CD14-positive monocyte (primary cell): Measurements from ENCODE around the gene WWC2. TPM values are rescaled to one million over a fixed set of nuclear protein-coding genes. Genes with fewer than 3 reads are reported as not detected.

Source experiments
- DNase-seq, 3 donors: peaks; one replicate each; pipeline ENCODE4 v3.0.0-alpha.2; 2011 to 2022
- H2AFZ ChIP-seq: 2 replicates; pipeline ENCODE4 v1.6.0; 2012; ENCODE audit warnings: mild to moderate bottlenecking, low read depth, low read length, inconsistent platforms; ENCODE audit not compliant: insufficient read depth, poor library complexity, severe bottlenecking
- H3K27ac ChIP-seq, 2 donors: 1 replicate in 1 of 2; 2 replicates in 1 of 2; pipeline ENCODE4 v1.5.1; 2012 to 2013; ENCODE audit warnings: low read length in 2 of 2, control low read depth in 1 of 2, inconsistent platforms in 1 of 2, low read depth in 1 of 2, mild to moderate bottlenecking in 1 of 2
- H3K27me3 ChIP-seq, 2 donors: one replicate each; pipeline versions ENCODE4 v1.6.0 to v1.6.1; 2011 to 2013; ENCODE audit warnings: low read length in 2 of 2; ENCODE audit not compliant: control insufficient read depth in 2 of 2, insufficient read depth in 2 of 2
- H3K36me3 ChIP-seq, 2 donors: replicated peaks in 1 of 2; 1 replicate in 1 of 2; 2 replicates in 1 of 2; pipeline versions ENCODE4 v1.5.1 to v1.6.1; 2012 to 2013; ENCODE audit warnings: low read length in 2 of 2, control low read depth in 1 of 2, inconsistent platforms in 1 of 2, mild to moderate bottlenecking in 1 of 2; ENCODE audit not compliant: insufficient read depth in 2 of 2, control insufficient read depth in 1 of 2
- H3K4me1 ChIP-seq, 2 donors: 1 replicate in 1 of 2; 2 replicates in 1 of 2; pipeline versions ENCODE4 v1.5.1 to v1.6.1; 2012 to 2013; ENCODE audit warnings: low read length in 2 of 2, control low read depth in 1 of 2, inconsistent platforms in 1 of 2, mild to moderate bottlenecking in 1 of 2, moderate library complexity in 1 of 2; ENCODE audit not compliant: insufficient read depth in 2 of 2, control insufficient read depth in 1 of 2
- H3K4me2 ChIP-seq: replicated peaks from 2 replicates; pipeline ENCODE3; 2012; ENCODE audit warnings: low read length, moderate library complexity, mild to moderate bottlenecking; ENCODE audit not compliant: poor library complexity, severe bottlenecking; ENCODE audit errors: extremely low read depth
- H3K4me3 ChIP-seq, 3 experiments: fragments of 200-600 bp in 1 of 3; sonication (generic) in 1 of 3; replicated peaks in 1 of 3; 1 replicate in 2 of 3; 2 replicates in 1 of 3; pipeline ENCODE4 v1.5.1; 2011 to 2013; ENCODE audit warnings: low read length in 3 of 3, mild to moderate bottlenecking in 3 of 3, control low read depth in 2 of 3, low read depth in 2 of 3, inconsistent platforms in 1 of 3, moderate library complexity in 1 of 3
- H3K79me2 ChIP-seq: 2 replicates; pipeline ENCODE4 v1.6.0; 2012; ENCODE audit warnings: mild to moderate bottlenecking, control low read depth, inconsistent platforms, low read length, moderate library complexity; ENCODE audit not compliant: insufficient read depth
- H3K9ac ChIP-seq: 2 replicates; pipeline ENCODE4 v1.6.0; 2017; ENCODE audit warnings: low read length, mild to moderate bottlenecking; ENCODE audit not compliant: insufficient read depth, poor library complexity, severe bottlenecking
- H3K9me3 ChIP-seq, 2 donors: replicated peaks in 1 of 2; 1 replicate in 1 of 2; 2 replicates in 1 of 2; pipeline versions ENCODE4 v1.5.1 to v1.6.1; 2012 to 2013; ENCODE audit warnings: low read length in 2 of 2, control low read depth in 1 of 2; ENCODE audit not compliant: control insufficient read depth in 1 of 2, insufficient read depth in 1 of 2
- H4K20me1 ChIP-seq: 2 replicates; pipeline ENCODE4 v1.6.0; 2012; ENCODE audit warnings: mild to moderate bottlenecking, low read length, control low read depth, moderate library complexity; ENCODE audit not compliant: insufficient read depth
- H3K27ac Mint-ChIP-seq, 7 donors: one replicate each; pipeline ENCODE4 v1.8.0; 2020; ENCODE audit warnings: mild to moderate bottlenecking in 7 of 7, mixed read lengths in 7 of 7, moderate library complexity in 6 of 7, inconsistent platforms in 2 of 7
- H3K27me3 Mint-ChIP-seq, 3 donors: one replicate each; pipeline ENCODE4 v1.8.0; 2021 to 2022; ENCODE audit warnings: low read depth in 3 of 3, mild to moderate bottlenecking in 3 of 3, mixed read lengths in 3 of 3, moderate library complexity in 3 of 3, inconsistent platforms in 1 of 3
- H3K36me3 Mint-ChIP-seq, 2 donors: one replicate each; pipeline ENCODE4 v1.8.0; 2020; ENCODE audit warnings: mixed read lengths in 2 of 2, inconsistent platforms in 1 of 2, mild to moderate bottlenecking in 1 of 2
- H3K4me1 Mint-ChIP-seq: one replicate; pipeline ENCODE4 v1.8.0; 2020; ENCODE audit warnings: mild to moderate bottlenecking, mixed read lengths
- H3K4me3 Mint-ChIP-seq, 2 donors: one replicate each; pipeline ENCODE4 v1.8.0; 2020; ENCODE audit warnings: mild to moderate bottlenecking in 2 of 2, mixed read lengths in 2 of 2, moderate library complexity in 1 of 2
- H3K9me3 Mint-ChIP-seq, 7 donors: one replicate each; pipeline ENCODE4 v1.8.0; 2020 to 2022; ENCODE audit warnings: mixed read lengths in 7 of 7, mild to moderate bottlenecking in 6 of 7, moderate library complexity in 6 of 7, inconsistent platforms in 2 of 7
- CTCF ChIP-seq: fragments of 200-600 bp; IDR thresholded peaks from one replicate; pipeline ENCODE4 v1.8.0; 2022; ENCODE audit warnings: antibody characterized with exemption, mild to moderate bottlenecking
- WGBS: methylation state at CpG from one replicate; pipeline ENCODE4 v1.1.5; 2013; ENCODE audit warnings: missing lambda C conversion rate; ENCODE audit not compliant: insufficient coverage; 5-methylcytosine and 5-hydroxymethylcytosine counted together
- intact Hi-C, 2 donors: fragments of 100-400 bp; cut with micrococcal nuclease; formaldehyde crosslinking; loops; one replicate each; pipeline versions ENCODE4 v1.15.0 to v1.15.1; 2023
- polyA plus RNA-seq, 3 donors: library from polyadenylated mRNA; depleted of rRNA in 1 of 3; unstranded in 2 of 3; stranded (reverse) in 1 of 3; fragments of 300-500 nt in 2 of 3; fragments of >200 nt in 1 of 3; fragmentation: Illumina TruSeq in 2 of 3; gene quantifications; 1 replicate in 2 of 3; 2 replicates in 1 of 3; pipeline ENCODE4 v1.2.3, GENCODE V29; 2012 to 2021

The WWC2 gene
- polyA plus RNA-seq, 3 donors, result 1.9 to 3.8 (median 2.9) TPM

GRCh38 chr4:183139058-183139750 lies 40.1 kb downstream of the WWC2 start:
- Histone ChIP-seq H3K36me3 (no peaks in the 10 kb centered on the region), H2AFZ (no peak overlapping the region), H3K9me3 (no peaks in the 10 kb centered on the region), H3K4me3 (no peak overlapping the region), H3K79me2 (no peaks in the 10 kb centered on the region), H3K27ac (no peak overlapping the region), H3K9ac (no peak overlapping the region), H4K20me1 (no peaks in the 10 kb centered on the region), H3K4me2 (no peak overlapping the region), H3K27me3 (no peaks in the 10 kb centered on the region), H3K4me1 (no peaks in the 10 kb centered on the region)
- Mint-ChIP-seq H3K4me1 (peaks cover 7% of the 10 kb centered on the region), H3K9me3 (peaks cover 0 to 4% (median 0%) of the 10 kb centered on the region in 7 donors), H3K4me3 (no peak overlapping the region), H3K36me3 (no peaks in the 10 kb centered on the region), H3K27ac (no peak overlapping the region), H3K27me3 (peaks cover 0 to 1% (median 0%) of the 10 kb centered on the region in 3 donors)
- intact Hi-C loops, result no loop called here
- no peak for DNase-seq
- 100% methylated on average over 2 of the region's 4 CpGs for WGBS
- TF ChIP-seq CTCF, result no peak

- H3K27me3 ChIP-seq, result no peaks in the 10 kb centered on the region
- no peak overlapping the region for H3K27ac ChIP-seq
- no peak overlapping the region for H3K4me3 ChIP-seq
- 97% methylated on average over 6 of the region's 9 CpGs for WGBS
- Mint-ChIP-seq H3K27me3 (peaks cover 0 to 1% (median 0%) of the 10 kb centered on the region in 3 donors), H3K4me1 (peaks cover 7% of the 10 kb centered on the region), H3K4me3 (no peak overlapping the region), H3K27ac (no peak overlapping the region), H3K9me3 (peaks cover 0 to 4% (median 0%) of the 10 kb centered on the region in 7 donors), H3K36me3 (no peaks in the 10 kb centered on the region)
- H3K4me2 ChIP-seq, result no peak overlapping the region
- DNase-seq, result no peak
- no peaks in the 10 kb centered on the region for H3K9me3 ChIP-seq
- TF ChIP-seq CTCF, result no peak
- H3K4me1 ChIP-seq, result no peaks in the 10 kb centered on the region
- H4K20me1 ChIP-seq, result no peaks in the 10 kb centered on the region
- H3K79me2 ChIP-seq, result no peaks in the 10 kb centered on the region
- H3K9ac ChIP-seq, result no peak overlapping the region
- intact Hi-C loops, result no loop called here
- H3K36me3 ChIP-seq, result no peaks in the 10 kb centered on the region
- no peak overlapping the region for H2AFZ ChIP-seq
These were observed 41.0 kb downstream of the WWC2 start for GRCh38 chr4:183139972-183140570.
